Neural progenitor cell (in vitro differentiated cells): Measurements from ENCODE around the gene RUSF1. TPM values are rescaled to one million over a fixed set of nuclear protein-coding genes. Genes with fewer than 3 reads are reported as not detected.

Source experiments
- DNase-seq: peaks from one replicate; pipeline ENCODE4 v3.0.0-alpha.2; 2016; ENCODE audit warnings: low spot score
- H2AFZ ChIP-seq: fragments of 200-600 bp; sonication (generic); replicated peaks from 2 replicates; pipeline ENCODE4 v1.6.1; 2016; ENCODE audit warnings: antibody characterized with exemption
- H3F3A ChIP-seq: fragments of 200-600 bp; sonication (generic); 2 replicates; pipeline ENCODE4 v1.6.1; 2016; ENCODE audit warnings: antibody characterized with exemption, low read depth
- H3K27ac ChIP-seq: fragments of 200-600 bp; sonication (generic); 2 replicates; pipeline ENCODE4 v1.5.1; 2016; ENCODE audit warnings: mild to moderate bottlenecking
- H3K27me3 ChIP-seq: fragments of 200-600 bp; sonication (generic); 2 replicates; pipeline ENCODE4 v1.6.1; 2016; ENCODE audit warnings: mild to moderate bottlenecking, moderate library complexity
- H3K36me3 ChIP-seq: fragments of 200-600 bp; sonication (generic); 2 replicates; pipeline ENCODE4 v1.5.1; 2016
- H3K4me1 ChIP-seq: fragments of 200-600 bp; sonication (generic); 2 replicates; pipeline ENCODE4 v1.6.1; 2016; ENCODE audit warnings: mixed run types
- H3K4me2 ChIP-seq: fragments of 200-600 bp; sonication (generic); 2 replicates; pipeline ENCODE4 v1.6.1; 2016
- H3K4me3 ChIP-seq: fragments of 200-600 bp; sonication (generic); 2 replicates; pipeline ENCODE4 v1.5.1; 2016
- H3K79me2 ChIP-seq: fragments of 200-600 bp; sonication (generic); 2 replicates; pipeline ENCODE4 v1.6.1; 2016; ENCODE audit warnings: low read depth
- H3K9ac ChIP-seq: fragments of 200-600 bp; sonication (generic); 2 replicates; pipeline ENCODE4 v1.6.1; 2016
- H3K9me3 ChIP-seq: fragments of 200-600 bp; sonication (generic); 2 replicates; pipeline ENCODE4 v1.5.1; 2016; ENCODE audit warnings: low read depth
- H4K20me1 ChIP-seq: fragments of 200-600 bp; sonication (generic); 2 replicates; pipeline ENCODE4 v1.6.1; 2016; ENCODE audit warnings: low read depth
- H3K27ac Mint-ChIP-seq: 3 replicates; pipeline ENCODE4 v1.8.0; 2021; ENCODE audit warnings: mixed read lengths
- H3K27me3 Mint-ChIP-seq: 2 replicates; pipeline ENCODE4 v1.8.0; 2022; ENCODE audit warnings: low read depth, mild to moderate bottlenecking, inconsistent platforms, moderate library complexity, mixed read lengths; ENCODE audit not compliant: insufficient read depth
- H3K36me3 Mint-ChIP-seq: 3 replicates; pipeline ENCODE4 v1.8.0; 2021; ENCODE audit warnings: mixed read lengths
- H3K4me1 Mint-ChIP-seq: 3 replicates; pipeline ENCODE4 v1.8.0; 2021; ENCODE audit warnings: mixed read lengths
- H3K4me3 Mint-ChIP-seq: 3 replicates; pipeline ENCODE4 v1.8.0; 2021; ENCODE audit warnings: mild to moderate bottlenecking, moderate library complexity, mixed read lengths
- H3K9me3 Mint-ChIP-seq: 3 replicates; pipeline ENCODE4 v1.8.0; 2020; ENCODE audit warnings: mixed read lengths
- EZH2 ChIP-seq: fragments of 200-600 bp; sonication (generic); IDR thresholded peaks from 2 replicates; pipeline ENCODE4 v1.6.1; 2017; ENCODE audit warnings: antibody characterized with exemption, mild to moderate bottlenecking, moderate library complexity
- EZH2phosphoT487 ChIP-seq: fragments of 200-600 bp; sonication (generic); IDR thresholded peaks from 2 replicates; pipeline ENCODE4 v1.6.1; 2017; ENCODE audit warnings: antibody characterized with exemption
- total RNA-seq: library from RNA; depleted of rRNA; stranded (reverse); fragments of >200 nt; gene quantifications from 2 replicates; pipeline ENCODE4 v1.2.3, GENCODE V29; 2015; ENCODE audit warnings: low replicate concordance
- TF ChIP-seq, protein P1 (sequence below): fragments of 200-600 bp; sonication (generic); IDR thresholded peaks from 2 replicates; pipeline ENCODE4 v1.5.1; 2017; ENCODE audit warnings: antibody characterized with exemption, mild to moderate bottlenecking

RUSF1 gene
- total RNA-seq, 1 donor from 2014 or later = 11.5 TPM

DNA sequence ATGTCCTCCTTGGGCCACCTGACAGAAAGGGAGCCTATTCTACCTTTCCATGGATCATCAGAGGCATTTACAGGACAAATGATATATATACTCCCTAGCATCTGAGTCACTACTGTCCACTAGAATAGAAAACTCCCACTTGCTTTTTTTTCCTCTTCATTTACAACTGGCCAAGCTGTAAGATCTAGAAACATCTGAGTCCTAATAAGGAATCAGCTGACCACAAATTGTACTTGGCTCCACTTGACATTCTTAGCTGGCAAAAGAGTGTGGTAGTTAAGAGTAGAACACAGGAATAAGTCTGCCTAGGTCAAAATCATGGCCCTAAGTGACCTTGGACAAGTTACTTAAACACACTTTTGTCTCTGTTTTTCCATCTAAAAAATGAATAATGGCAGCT, 5.2 kb downstream of the RUSF1 start:
- no peak overlapping the region for H3K9ac ChIP-seq
- DNase-seq = no peak
- no peak overlapping the region for H2AFZ ChIP-seq
- H3K27me3 ChIP-seq = no peaks in the 10 kb centered on the region
- H3K9me3 Mint-ChIP-seq = no peaks in the 10 kb centered on the region
- no peak overlapping the region for H3K27ac Mint-ChIP-seq
- peaks cover 6% of the 10 kb centered on the region for H3K4me1 ChIP-seq
- no peak overlapping the region for H3K4me3 ChIP-seq
- no peaks in the 10 kb centered on the region for H3K9me3 ChIP-seq
- H3K27ac ChIP-seq = no peak overlapping the region
- H3K36me3 ChIP-seq = no peaks in the 10 kb centered on the region
- peaks cover 11% of the 10 kb centered on the region for H3K4me1 Mint-ChIP-seq
- no peak overlapping the region for H3K4me3 Mint-ChIP-seq
- peaks cover 3% of the 10 kb centered on the region for H4K20me1 ChIP-seq
- TF ChIP-seq EZH2phosphoT487 = no peak
- no peak for TF ChIP-seq EZH2
- TF ChIP-seq, protein P1, sequence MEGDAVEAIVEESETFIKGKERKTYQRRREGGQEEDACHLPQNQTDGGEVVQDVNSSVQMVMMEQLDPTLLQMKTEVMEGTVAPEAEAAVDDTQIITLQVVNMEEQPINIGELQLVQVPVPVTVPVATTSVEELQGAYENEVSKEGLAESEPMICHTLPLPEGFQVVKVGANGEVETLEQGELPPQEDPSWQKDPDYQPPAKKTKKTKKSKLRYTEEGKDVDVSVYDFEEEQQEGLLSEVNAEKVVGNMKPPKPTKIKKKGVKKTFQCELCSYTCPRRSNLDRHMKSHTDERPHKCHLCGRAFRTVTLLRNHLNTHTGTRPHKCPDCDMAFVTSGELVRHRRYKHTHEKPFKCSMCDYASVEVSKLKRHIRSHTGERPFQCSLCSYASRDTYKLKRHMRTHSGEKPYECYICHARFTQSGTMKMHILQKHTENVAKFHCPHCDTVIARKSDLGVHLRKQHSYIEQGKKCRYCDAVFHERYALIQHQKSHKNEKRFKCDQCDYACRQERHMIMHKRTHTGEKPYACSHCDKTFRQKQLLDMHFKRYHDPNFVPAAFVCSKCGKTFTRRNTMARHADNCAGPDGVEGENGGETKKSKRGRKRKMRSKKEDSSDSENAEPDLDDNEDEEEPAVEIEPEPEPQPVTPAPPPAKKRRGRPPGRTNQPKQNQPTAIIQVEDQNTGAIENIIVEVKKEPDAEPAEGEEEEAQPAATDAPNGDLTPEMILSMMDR = no peak
- H3F3A ChIP-seq = no peaks in the 10 kb centered on the region
- peaks cover 5% of the 10 kb centered on the region for H3K27me3 Mint-ChIP-seq
- H3K36me3 Mint-ChIP-seq = peaks cover 6% of the 10 kb centered on the region
- H3K79me2 ChIP-seq = peaks cover 15% of the 10 kb centered on the region
- H3K4me2 ChIP-seq = no peak overlapping the region

DNA sequence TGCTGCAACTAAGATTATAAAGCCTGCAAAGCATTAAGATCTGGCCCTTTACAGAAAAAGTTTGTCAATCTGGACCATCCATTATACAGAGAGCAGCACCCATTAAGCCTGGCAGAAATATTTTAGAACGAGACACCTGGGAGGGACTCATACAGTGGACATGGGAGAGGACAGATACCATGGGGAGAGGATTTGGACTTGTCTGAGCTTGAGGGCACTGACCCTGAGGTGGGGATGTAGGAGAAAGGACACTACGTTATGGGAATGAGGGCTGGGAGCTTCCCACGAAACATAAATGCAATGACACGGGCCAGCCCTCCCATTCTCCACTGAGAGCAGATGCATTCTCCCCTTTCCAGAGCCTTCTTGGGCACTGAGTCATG, 6.2 kb downstream of the RUSF1 start:
- Histone ChIP-seq H3K4me2 (no peak overlapping the region), H3K27me3 (no peaks in the 10 kb centered on the region), H3K9ac (no peak overlapping the region), H3K4me3 (no peak overlapping the region), H4K20me1 (peaks cover 3% of the 10 kb centered on the region), H2AFZ (no peak overlapping the region), H3F3A (no peaks in the 10 kb centered on the region), H3K36me3 (no peaks in the 10 kb centered on the region), H3K4me1 (peaks cover 2% of the 10 kb centered on the region), H3K27ac (no peak overlapping the region), H3K9me3 (no peaks in the 10 kb centered on the region), H3K79me2 (peaks cover 4% of the 10 kb centered on the region)
- H3K36me3 Mint-ChIP-seq = peaks cover 13% of the 10 kb centered on the region
- TF ChIP-seq EZH2 (no peak), EZH2phosphoT487 (no peak)
- TF ChIP-seq, protein P1 = no peak
- no peak for DNase-seq
- H3K4me1 Mint-ChIP-seq = peaks cover 4% of the 10 kb centered on the region
- no peak overlapping the region for H3K4me3 Mint-ChIP-seq
- H3K27me3 Mint-ChIP-seq = no peaks in the 10 kb centered on the region
- no peak overlapping the region for H3K27ac Mint-ChIP-seq
- H3K9me3 Mint-ChIP-seq = no peaks in the 10 kb centered on the region

DNA sequence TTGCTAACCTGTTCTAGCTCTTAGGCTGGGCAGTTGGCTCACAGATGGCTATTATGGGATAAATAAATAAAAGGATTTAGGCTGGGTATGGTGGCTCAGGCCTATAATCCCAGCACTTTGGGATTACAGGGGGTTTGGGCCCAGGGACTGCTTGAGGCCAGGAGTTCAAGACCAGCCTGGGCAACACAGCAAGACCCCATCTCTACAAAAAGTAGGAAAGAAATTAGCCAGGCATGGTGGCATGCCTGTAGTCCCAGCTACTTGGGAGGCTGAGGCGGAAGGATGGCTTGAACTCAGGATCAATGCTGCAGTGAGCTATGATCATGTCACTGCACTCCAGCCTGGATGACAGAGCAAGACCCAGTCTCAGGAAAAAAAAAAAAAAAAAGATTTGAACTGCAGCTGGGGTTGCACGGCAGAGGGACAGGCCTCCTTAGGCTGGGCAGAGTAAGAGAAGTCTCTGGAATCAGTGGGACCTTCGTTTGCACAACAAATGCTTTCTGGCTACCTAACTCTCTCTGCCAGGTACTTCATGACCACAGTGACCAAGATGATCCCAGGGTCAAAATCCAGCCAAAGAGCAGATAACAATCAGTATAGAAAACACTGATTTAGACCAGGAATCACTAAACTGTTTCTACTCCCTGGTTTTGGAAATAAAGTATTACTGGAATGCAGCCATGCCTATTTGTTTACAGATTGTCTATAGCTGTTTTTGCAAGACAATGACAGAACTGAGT, 6.8 kb downstream of the RUSF1 start:
- Mint-ChIP-seq H3K36me3 (peaks cover 13% of the 10 kb centered on the region), H3K27ac (no peak overlapping the region), H3K27me3 (no peaks in the 10 kb centered on the region), H3K9me3 (no peaks in the 10 kb centered on the region), H3K4me3 (no peak overlapping the region), H3K4me1 (peaks cover 3% of the 10 kb centered on the region)
- Histone ChIP-seq H3K4me1 (no peaks in the 10 kb centered on the region), H3K27me3 (no peaks in the 10 kb centered on the region), H3K4me2 (no peak overlapping the region), H3K4me3 (no peak overlapping the region), H3K27ac (no peak overlapping the region), H3K9me3 (no peaks in the 10 kb centered on the region), H3K9ac (no peak overlapping the region), H3K79me2 (no peaks in the 10 kb centered on the region), H3F3A (no peaks in the 10 kb centered on the region), H3K36me3 (no peaks in the 10 kb centered on the region), H4K20me1 (peaks cover 3% of the 10 kb centered on the region), H2AFZ (no peak overlapping the region)
- no peak for TF ChIP-seq EZH2phosphoT487
- TF ChIP-seq EZH2 = no peak
- TF ChIP-seq, protein P1 = no peak
- no peak for DNase-seq
